GM21423 (cell line): ENCODE results near the gene AMN.

Experiments
- ATAC-seq: cut with Tn5 transposase; IDR thresholded peaks from one replicate; pipeline ENCODE4 v1.9.1; 2021; ENCODE audit warnings: mild to moderate bottlenecking, moderate library complexity; ENCODE audit not compliant: unreplicated experiment

AMN gene

GRCh38 chr14:102927346-102927877 is 4.9 kb downstream of the AMN start:
- no peak for ATAC-seq

- ATAC-seq, result peak; percentile 28
Observed at GRCh38 chr14:102927878-102928411, 5.5 kb downstream of the AMN start.

GRCh38 chr14:102928412-102929240 is 6.2 kb downstream of the AMN start:
- peak; percentile 78 for ATAC-seq

GRCh38 chr14:102929241-102930137 is 7.0 kb downstream of the AMN start:
- no peak for ATAC-seq

GRCh38 chr14:102930138-102930752 is 7.8 kb downstream of the AMN start:
- ATAC-seq, result no peak

- ATAC-seq, result no peak
Observed at GRCh38 chr14:102930753-102931579, 8.5 kb downstream of the AMN start.

- ATAC-seq, result no peak
Observed at GRCh38 chr14:102931580-102932285, 9.3 kb downstream of the AMN start.

- no peak for ATAC-seq
Observed at GRCh38 chr14:102932484-102933248, 10.2 kb downstream of the AMN start.

GRCh38 chr14:102933618-102934231 is 11.3 kb downstream of the AMN start:
- ATAC-seq, result no peak

- no peak for ATAC-seq
Observed at GRCh38 chr14:102935756-102936155, 13.3 kb downstream of the AMN start.

- ATAC-seq, result no peak
Observed at GRCh38 chr14:102937331-102938175, 15.1 kb downstream of the AMN start.

- ATAC-seq, result no peak
Observed at GRCh38 chr14:102938191-102938590, 15.7 kb downstream of the AMN start.

- ATAC-seq, result no peak
Observed at GRCh38 chr14:102939329-102939728, 16.9 kb downstream of the AMN start.

- ATAC-seq, result no peak
Observed at GRCh38 chr14:102939820-102940561, 17.5 kb downstream of the AMN start.

- no peak for ATAC-seq
Observed at GRCh38 chr14:102940729-102941362, 18.4 kb downstream of the AMN start.

GRCh38 chr14:102941419-102942011 is 19.1 kb downstream of the AMN start:
- ATAC-seq, result no peak
